ENCODE measurements around the gene NR1H4.

The NR1H4 gene

DNA sequence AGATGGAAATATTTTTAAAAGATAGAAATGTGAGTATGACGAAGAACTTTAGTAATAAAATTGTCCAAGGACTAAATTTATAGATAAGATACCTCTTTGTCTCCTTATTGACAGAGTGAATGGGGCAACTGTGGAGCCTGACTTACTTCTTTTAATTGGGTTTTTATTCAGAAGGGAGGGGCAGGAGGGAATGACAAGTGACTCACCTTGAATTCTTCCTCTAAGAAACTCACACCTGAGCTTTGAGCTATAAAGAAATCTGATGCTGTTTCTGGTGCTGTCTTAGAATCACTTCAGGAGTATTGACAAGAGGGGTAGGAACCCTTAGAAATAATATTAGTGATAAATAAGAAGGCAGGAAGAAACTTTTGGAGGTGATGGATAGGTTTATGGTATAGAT lies 951 bp downstream of the NR1H4 start:
- no peak for DNase-seq (ENCODE audit: low spot score)
- TF ChIP-seq, protein P1, sequence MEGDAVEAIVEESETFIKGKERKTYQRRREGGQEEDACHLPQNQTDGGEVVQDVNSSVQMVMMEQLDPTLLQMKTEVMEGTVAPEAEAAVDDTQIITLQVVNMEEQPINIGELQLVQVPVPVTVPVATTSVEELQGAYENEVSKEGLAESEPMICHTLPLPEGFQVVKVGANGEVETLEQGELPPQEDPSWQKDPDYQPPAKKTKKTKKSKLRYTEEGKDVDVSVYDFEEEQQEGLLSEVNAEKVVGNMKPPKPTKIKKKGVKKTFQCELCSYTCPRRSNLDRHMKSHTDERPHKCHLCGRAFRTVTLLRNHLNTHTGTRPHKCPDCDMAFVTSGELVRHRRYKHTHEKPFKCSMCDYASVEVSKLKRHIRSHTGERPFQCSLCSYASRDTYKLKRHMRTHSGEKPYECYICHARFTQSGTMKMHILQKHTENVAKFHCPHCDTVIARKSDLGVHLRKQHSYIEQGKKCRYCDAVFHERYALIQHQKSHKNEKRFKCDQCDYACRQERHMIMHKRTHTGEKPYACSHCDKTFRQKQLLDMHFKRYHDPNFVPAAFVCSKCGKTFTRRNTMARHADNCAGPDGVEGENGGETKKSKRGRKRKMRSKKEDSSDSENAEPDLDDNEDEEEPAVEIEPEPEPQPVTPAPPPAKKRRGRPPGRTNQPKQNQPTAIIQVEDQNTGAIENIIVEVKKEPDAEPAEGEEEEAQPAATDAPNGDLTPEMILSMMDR (conservative IDR thresholded peaks at IDR 0.05; ENCODE audit: low read depth): no peak
- CTCF ChIA-PET: no interaction called here
- H3K27ac ChIP-seq: no peak overlapping the region
- POLR2A ChIA-PET (ENCODE audit: low non-redundant PET): no interaction called here

DNA sequence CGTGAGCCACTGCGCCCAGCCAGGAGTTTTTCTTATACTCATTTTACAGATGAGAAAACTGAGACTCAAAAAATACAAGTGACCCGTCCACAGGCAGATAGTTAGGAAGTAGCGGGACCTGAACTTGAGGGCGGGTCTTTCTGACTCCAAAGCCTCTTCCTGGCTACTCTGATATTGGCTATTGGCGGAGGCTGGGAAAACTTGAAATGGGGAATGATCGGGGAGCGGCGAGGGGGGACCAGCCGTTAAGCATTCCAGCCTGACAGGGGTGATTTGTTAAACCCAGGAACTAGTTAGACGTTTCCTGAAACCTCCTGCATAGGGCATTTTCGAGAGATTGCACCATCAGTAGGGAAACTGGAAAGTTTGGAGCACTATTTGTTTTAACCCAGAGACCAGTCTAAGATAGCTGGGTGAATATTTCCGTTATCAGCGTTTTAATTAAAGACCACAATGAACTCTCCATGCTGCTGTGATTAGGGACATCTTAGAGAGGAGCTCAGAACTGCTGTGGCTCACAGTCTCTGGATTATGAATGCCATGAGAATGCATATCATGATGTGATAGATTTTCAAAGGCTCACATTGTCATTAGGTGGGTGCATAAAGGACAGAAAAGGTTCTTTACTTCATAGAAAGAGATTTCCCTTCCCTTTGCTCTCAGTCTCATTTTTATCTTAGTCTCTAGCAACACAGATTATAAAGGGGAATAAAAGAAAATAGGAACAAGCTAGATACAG lies 2.5 kb downstream of the NR1H4 start:
- ChIA-PET CTCF (interaction anchor here (0.5 kb wide), 1 partner anchor 60 kb away, joined by 3 read pairs; no protein-coding TSS in a partner anchor), POLR2A (ENCODE audit: low non-redundant PET) (no interaction called here)
- H3K27ac ChIP-seq: no peak overlapping the region
- DNase-seq (ENCODE audit: low spot score): no peak
- TF ChIP-seq, protein P1 (conservative IDR thresholded peaks at IDR 0.05; ENCODE audit: low read depth): no peak

DNA sequence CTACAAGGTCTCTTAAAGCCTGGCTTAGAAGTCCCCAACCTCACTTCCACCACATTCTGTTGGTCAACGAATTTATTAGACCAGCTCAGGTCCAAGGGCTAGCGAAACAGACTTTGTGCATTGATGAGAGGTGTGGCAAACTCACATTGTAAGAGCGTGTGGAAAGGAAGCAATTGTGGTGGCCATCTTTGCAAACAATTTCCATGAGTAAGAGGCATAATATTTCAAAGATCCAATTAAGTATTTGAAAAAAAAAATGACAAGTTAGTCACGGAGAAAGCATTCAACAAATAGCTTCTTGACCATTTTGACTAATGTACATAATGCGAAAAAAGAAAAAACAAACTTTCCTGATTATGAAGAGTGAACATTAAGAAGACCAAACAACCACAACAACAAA lies 7.4 kb downstream of the NR1H4 start:
- TF ChIP-seq, protein P1 (conservative IDR thresholded peaks at IDR 0.05; ENCODE audit: low read depth): no peak
- DNase-seq (ENCODE audit: low spot score): no peak
- H3K27ac ChIP-seq: no peak overlapping the region
- CTCF ChIA-PET: interaction anchor here (0.6 kb wide), 1 partner anchor 365 kb away, joined by 4 read pairs; no protein-coding TSS in a partner anchor
- POLR2A ChIA-PET (ENCODE audit: low non-redundant PET): no interaction called here

DNA sequence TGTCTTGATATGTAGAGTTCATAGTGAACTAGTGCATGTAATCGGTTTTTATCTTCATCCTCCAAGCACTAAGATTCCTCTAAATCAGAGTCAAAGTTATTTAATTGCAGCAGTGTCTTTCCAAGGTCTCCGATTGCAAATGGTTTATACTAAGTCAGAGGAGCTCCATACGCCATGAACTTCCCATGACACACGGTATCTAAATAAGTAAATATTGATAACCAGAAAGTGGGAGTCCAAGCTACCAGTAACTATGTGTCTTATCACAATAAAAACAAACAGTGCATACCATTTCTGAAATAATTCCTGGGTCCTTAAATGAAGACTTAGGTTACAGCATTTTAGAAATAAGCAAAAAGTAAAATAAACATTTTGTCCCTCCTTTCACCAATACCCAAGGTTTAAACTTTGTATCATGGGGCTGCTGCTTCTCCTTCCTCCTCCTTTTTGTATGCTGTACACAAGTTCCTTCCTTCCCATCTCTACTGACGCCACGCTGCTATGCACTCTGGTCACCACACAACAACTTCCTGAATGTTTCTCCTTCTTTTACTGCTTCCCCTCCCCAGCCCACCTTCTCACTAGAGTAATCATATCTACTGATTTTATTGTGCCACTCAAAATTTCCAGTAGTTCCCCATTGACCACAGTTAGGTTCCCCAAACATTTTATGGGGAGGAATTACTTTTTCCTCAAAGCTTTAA lies 10.7 kb downstream of the NR1H4 start:
- no peak for DNase-seq (ENCODE audit: low spot score)
- ChIA-PET CTCF (interaction anchor here (0.6 to 0.7 kb wide), 2 partner anchors 21 to 68 kb away, joined by 3 read pairs; no protein-coding TSS in a partner anchor), POLR2A (ENCODE audit: low non-redundant PET) (no interaction called here)
- TF ChIP-seq, protein P1 (conservative IDR thresholded peaks at IDR 0.05; ENCODE audit: low read depth): no peak
- no peak overlapping the region for H3K27ac ChIP-seq

DNA sequence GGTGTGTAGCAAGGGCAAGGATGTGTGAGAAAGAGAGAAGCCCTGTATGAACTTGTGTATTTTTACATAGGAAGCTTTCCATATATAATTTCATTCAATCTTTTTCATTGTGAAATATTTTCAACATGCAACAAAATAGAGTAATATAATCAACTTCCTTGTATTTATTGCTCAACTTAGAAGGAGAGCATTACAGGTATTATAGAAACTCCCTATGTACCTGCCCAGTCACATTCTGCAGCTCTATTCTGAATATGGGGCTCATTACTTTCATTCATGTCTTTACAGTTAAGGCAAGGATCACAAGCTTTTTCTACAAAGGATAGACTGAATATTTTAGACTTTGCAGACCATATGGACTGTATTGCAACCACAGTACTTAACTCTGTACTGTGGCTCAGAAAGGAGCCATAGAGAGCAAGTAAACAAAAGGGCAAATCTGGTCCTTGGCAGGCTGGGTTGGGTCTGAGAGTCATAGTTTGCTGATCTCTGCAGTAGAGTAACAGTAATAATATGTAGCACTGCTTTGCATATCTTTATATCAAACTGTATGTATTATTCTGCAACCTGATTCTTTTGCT lies 11.3 kb downstream of the NR1H4 start:
- TF ChIP-seq, protein P1 (conservative IDR thresholded peaks at IDR 0.05; ENCODE audit: low read depth): no peak
- no peak for DNase-seq (ENCODE audit: low spot score)
- H3K27ac ChIP-seq: no peak overlapping the region
- ChIA-PET POLR2A (ENCODE audit: low non-redundant PET) (no interaction called here), CTCF (interaction anchor here (0.6 kb wide), 1 partner anchor 21 kb away, joined by 3 read pairs; no protein-coding TSS in a partner anchor)

DNA sequence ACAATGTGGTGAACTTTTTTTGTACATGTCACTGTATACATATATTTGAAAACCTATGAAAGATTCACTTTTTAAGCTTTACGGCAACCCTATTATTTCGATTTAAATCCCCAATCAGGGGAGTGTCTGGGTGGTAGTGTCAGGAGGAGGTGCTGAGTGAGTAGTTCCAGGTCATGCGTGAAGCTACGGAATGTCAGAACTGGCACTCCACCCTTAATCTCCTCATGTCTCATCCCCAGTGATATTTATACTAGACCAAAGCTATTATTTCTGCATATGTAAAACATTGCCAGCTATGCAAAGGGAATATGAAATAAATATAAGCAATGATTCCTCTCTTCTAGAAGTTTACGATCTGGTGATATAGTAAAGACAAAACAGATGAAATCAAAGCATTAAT lies 12.3 kb downstream of the NR1H4 start:
- ChIA-PET CTCF (no interaction called here), POLR2A (ENCODE audit: low non-redundant PET) (no interaction called here)
- no peak for DNase-seq (ENCODE audit: low spot score)
- H3K27ac ChIP-seq: no peak overlapping the region
- TF ChIP-seq, protein P1 (conservative IDR thresholded peaks at IDR 0.05; ENCODE audit: low read depth): no peak

Data from RWPE1 (cell line).